Activated CD4-positive, alpha-beta T cell treated with anti-CD3 and anti-CD28 coated beads, Interleukin-2, amount 50 U/mL, for 16 hours (primary cell): ENCODE data around the gene LNP1.
"Not testable (repeated sequence)": the region's sequence is repeated elsewhere in the genome, so short reads cannot be mapped to it uniquely, and the experiment has no call there.

Experiments
- DNase-seq: peaks from one replicate; pipeline ENCODE4 v3.0.0-alpha.2; 2020

LNP1 gene

GRCh38 chr3:100437721-100438622 lies 36.6 kb downstream of the LNP1 start:
- no peak for DNase-seq

- DNase-seq, result no peak
Measured at GRCh38 chr3:100438623-100438974, 37.3 kb downstream of the LNP1 start.

- DNase-seq, result no peak
Measured at GRCh38 chr3:100440895-100441294, 39.6 kb downstream of the LNP1 start.

- DNase-seq, result no peak
Measured at GRCh38 chr3:100443690-100444089, 42.4 kb downstream of the LNP1 start.

- not testable (repeated sequence) for DNase-seq
Measured at GRCh38 chr3:100447067-100447466, 45.7 kb downstream of the LNP1 start.

- DNase-seq, result no peak
Measured at GRCh38 chr3:100448079-100448478, 46.7 kb downstream of the LNP1 start.

GRCh38 chr3:100449214-100449613 lies 47.9 kb downstream of the LNP1 start:
- DNase-seq, result no peak

- DNase-seq, result no peak
Measured at GRCh38 chr3:100454677-100455076, 53.3 kb downstream of the LNP1 start.

GRCh38 chr3:100455841-100456550 lies 54.7 kb downstream of the LNP1 start:
- no peak for DNase-seq

- no peak for DNase-seq
Measured at GRCh38 chr3:100456745-100457144, 55.4 kb downstream of the LNP1 start.

GRCh38 chr3:100457811-100458210 lies 56.5 kb downstream of the LNP1 start:
- DNase-seq, result no peak

GRCh38 chr3:100458814-100459213 lies 57.5 kb downstream of the LNP1 start:
- no peak for DNase-seq

- peak; percentile 63 for DNase-seq
Measured at GRCh38 chr3:100463002-100463401, 61.7 kb downstream of the LNP1 start.

- DNase-seq, result no peak
Measured at GRCh38 chr3:100463646-100464155, 62.4 kb downstream of the LNP1 start.

- DNase-seq, result peak; percentile 24
Measured at GRCh38 chr3:100465892-100466777, 64.8 kb downstream of the LNP1 start.

GRCh38 chr3:100467133-100467532 lies 65.8 kb downstream of the LNP1 start:
- DNase-seq, result no peak

- no peak for DNase-seq
Measured at GRCh38 chr3:100468676-100469075, 67.3 kb downstream of the LNP1 start.

- DNase-seq, result no peak
Measured at GRCh38 chr3:100470951-100471350, 69.6 kb downstream of the LNP1 start.

GRCh38 chr3:100471444-100471843 lies 70.1 kb downstream of the LNP1 start:
- no peak for DNase-seq

- not testable (repeated sequence) for DNase-seq
Measured at GRCh38 chr3:100477851-100478360, 76.6 kb downstream of the LNP1 start.

GRCh38 chr3:100478521-100478920 lies 77.2 kb downstream of the LNP1 start:
- not testable (repeated sequence) for DNase-seq

GRCh38 chr3:100480081-100480480 lies 78.7 kb downstream of the LNP1 start:
- no peak for DNase-seq

GRCh38 chr3:100482176-100482575 lies 80.8 kb downstream of the LNP1 start:
- DNase-seq, result no peak
